HG03460 (cell line): ENCODE measurements around the gene STAG2.
"Not testable (repeated sequence)": the region's sequence is repeated elsewhere in the genome, so short reads cannot be mapped to it uniquely, and the experiment has no call there.

Source experiments
- ATAC-seq: cut with Tn5 transposase; IDR thresholded peaks from one replicate; pipeline ENCODE4 v1.9.1; 2021; ENCODE audit not compliant: unreplicated experiment

STAG2 gene

GRCh38 chrX:124030520-124030919 lies 69.0 kb downstream of the STAG2 start:
- ATAC-seq: peak; percentile 85

GRCh38 chrX:124033821-124034220 lies 72.3 kb downstream of the STAG2 start:
- no peak for ATAC-seq

- ATAC-seq: no peak
Measured at GRCh38 chrX:124035657-124036056, 74.2 kb downstream of the STAG2 start.

- no peak for ATAC-seq
Measured at GRCh38 chrX:124042042-124042441, 80.5 kb downstream of the STAG2 start.

GRCh38 chrX:124045109-124045508 lies 83.6 kb downstream of the STAG2 start:
- no peak for ATAC-seq

- not testable (repeated sequence) for ATAC-seq
Measured at GRCh38 chrX:124084417-124084816, 122.9 kb downstream of the STAG2 start.

- ATAC-seq: no peak
Measured at GRCh38 chrX:124085063-124085462, 123.6 kb downstream of the STAG2 start.

- no peak for ATAC-seq
Measured at GRCh38 chrX:124086411-124086810, 124.9 kb downstream of the STAG2 start.

GRCh38 chrX:124087000-124087746 lies 125.7 kb downstream of the STAG2 start:
- no peak for ATAC-seq

GRCh38 chrX:124093222-124093621 lies 131.7 kb downstream of the STAG2 start:
- ATAC-seq: no peak

- no peak for ATAC-seq
Measured at GRCh38 chrX:124097116-124097515, 135.6 kb downstream of the STAG2 start.

GRCh38 chrX:124098089-124098488 lies 136.6 kb downstream of the STAG2 start:
- no peak for ATAC-seq

GRCh38 chrX:124103966-124104365 lies 142.5 kb downstream of the STAG2 start:
- ATAC-seq: no peak

GRCh38 chrX:124104512-124104911 lies 143.0 kb downstream of the STAG2 start:
- not testable (repeated sequence) for ATAC-seq

- ATAC-seq: no peak
Measured at GRCh38 chrX:124113621-124114600, 152.4 kb downstream of the STAG2 start.

GRCh38 chrX:124117325-124117724 lies 155.8 kb downstream of the STAG2 start:
- no peak for ATAC-seq

GRCh38 chrX:124125471-124125870 lies 164.0 kb downstream of the STAG2 start:
- ATAC-seq: no peak

GRCh38 chrX:124127496-124127895 lies 166.0 kb downstream of the STAG2 start:
- no peak for ATAC-seq

GRCh38 chrX:124132437-124132836 lies 170.9 kb downstream of the STAG2 start:
- ATAC-seq: not testable (repeated sequence)

- no peak for ATAC-seq
Measured at GRCh38 chrX:124145749-124146148, 184.2 kb downstream of the STAG2 start.

- no peak for ATAC-seq
Measured at GRCh38 chrX:124151195-124151594, 189.7 kb downstream of the STAG2 start.
